OCI-LY1 (cell line): ENCODE data around the gene CCSAP.

Experiments
- EZH2 ChIP-seq: fragments of 200-600 bp; sonication (generic), shearing (Covaris generic); IDR thresholded peaks from 2 replicates; pipeline ENCODE4 v1.8.0; 2017; ENCODE audit warnings: borderline replicate concordance, mixed run types, mild to moderate bottlenecking, antibody characterized with exemption, low read length, moderate library complexity, mixed read lengths
- TF ChIP-seq, protein P1 (sequence below): fragments of 200-600 bp; sonication (generic), shearing (Covaris generic); IDR thresholded peaks from 2 replicates; pipeline ENCODE4 v1.5.1; 2017; ENCODE audit warnings: mild to moderate bottlenecking, antibody characterized with exemption, low read length, moderate library complexity, mixed read lengths

GRCh38 chr1:229342656-229343569 is at the start of gene CCSAP:
- TF ChIP-seq, protein P1, sequence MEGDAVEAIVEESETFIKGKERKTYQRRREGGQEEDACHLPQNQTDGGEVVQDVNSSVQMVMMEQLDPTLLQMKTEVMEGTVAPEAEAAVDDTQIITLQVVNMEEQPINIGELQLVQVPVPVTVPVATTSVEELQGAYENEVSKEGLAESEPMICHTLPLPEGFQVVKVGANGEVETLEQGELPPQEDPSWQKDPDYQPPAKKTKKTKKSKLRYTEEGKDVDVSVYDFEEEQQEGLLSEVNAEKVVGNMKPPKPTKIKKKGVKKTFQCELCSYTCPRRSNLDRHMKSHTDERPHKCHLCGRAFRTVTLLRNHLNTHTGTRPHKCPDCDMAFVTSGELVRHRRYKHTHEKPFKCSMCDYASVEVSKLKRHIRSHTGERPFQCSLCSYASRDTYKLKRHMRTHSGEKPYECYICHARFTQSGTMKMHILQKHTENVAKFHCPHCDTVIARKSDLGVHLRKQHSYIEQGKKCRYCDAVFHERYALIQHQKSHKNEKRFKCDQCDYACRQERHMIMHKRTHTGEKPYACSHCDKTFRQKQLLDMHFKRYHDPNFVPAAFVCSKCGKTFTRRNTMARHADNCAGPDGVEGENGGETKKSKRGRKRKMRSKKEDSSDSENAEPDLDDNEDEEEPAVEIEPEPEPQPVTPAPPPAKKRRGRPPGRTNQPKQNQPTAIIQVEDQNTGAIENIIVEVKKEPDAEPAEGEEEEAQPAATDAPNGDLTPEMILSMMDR, result no peak
- TF ChIP-seq EZH2, result no peak
